GM19240 (cell line): ENCODE results near the gene MAMSTR.

Experiments used
- DNase-seq: peaks from one replicate; pipeline ENCODE4 v3.0.0; 2011; ENCODE audit warnings: low spot score; ENCODE audit not compliant: insufficient read length

The MAMSTR gene

DNA sequence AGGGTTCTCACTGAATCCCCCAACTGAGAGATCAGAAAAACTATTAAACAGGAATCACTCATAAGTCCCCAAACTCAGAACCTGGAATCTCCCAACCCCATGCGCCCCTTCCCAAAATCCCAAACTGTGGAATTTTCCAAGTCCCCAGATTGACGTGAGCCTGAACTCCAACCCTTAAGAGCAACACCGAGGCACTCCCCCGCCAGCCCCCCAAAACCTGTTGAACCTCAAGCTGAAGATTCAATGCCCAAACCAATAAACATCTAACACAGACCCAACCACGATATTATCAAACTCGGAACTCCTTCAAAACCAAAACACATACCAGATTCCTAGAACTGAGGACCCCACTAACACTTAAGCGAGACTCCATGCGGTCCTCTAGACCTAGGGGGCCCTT, 26.6 kb upstream of the MAMSTR start:
- no peak for DNase-seq

DNA sequence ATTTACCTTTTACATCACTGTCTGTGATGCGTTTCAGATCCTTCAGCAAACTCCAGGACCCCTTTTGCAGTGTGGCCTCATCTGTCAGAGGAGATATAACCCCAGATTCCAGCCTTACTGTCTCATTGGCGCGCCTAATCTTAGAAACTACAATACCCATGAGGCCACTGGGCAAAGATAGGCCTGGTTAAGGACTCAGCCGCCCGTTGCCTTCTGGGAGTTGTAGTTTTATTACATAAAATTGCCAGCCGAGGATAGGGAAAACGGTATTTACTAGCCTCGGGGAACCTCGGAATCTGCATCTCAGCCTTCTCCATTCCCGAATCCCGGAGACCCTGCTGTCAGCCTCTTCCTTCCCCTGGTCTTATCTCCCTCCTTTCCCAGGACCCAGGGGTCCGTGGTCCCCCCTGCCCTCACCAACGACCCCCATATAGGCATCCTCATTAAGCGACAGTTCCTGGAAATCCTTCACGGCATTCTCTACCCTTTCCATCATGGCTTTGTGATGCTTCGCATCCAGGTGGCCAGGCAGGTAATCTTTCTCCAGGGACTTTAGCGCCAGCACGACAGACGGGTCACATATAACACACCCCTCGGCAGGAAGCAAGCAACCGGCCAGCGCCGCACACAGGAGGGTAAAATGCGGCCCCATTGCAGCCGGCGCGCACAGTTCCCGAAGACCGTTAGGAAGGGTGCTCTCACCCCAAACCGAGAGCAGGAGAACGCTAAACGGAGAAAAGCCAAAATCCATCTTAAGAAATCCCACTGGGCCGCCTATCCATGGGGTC, 25.9 kb upstream of the MAMSTR start:
- DNase-seq: no peak

GRCh38 chr19:48742096-48742495, 22.6 kb upstream of the MAMSTR start:
- no peak for DNase-seq

GRCh38 chr19:48741129-48741999, 21.8 kb upstream of the MAMSTR start:
- no peak for DNase-seq

GRCh38 chr19:48740164-48740972, 20.8 kb upstream of the MAMSTR start, which contains the start of gene RASIP1:
Gene RASIP1, minus strand, starts transcription at chr19:48740610. Its CDS starts 328 bp downstream, at chr19:48740282.
- DNase-seq: no peak

DNA sequence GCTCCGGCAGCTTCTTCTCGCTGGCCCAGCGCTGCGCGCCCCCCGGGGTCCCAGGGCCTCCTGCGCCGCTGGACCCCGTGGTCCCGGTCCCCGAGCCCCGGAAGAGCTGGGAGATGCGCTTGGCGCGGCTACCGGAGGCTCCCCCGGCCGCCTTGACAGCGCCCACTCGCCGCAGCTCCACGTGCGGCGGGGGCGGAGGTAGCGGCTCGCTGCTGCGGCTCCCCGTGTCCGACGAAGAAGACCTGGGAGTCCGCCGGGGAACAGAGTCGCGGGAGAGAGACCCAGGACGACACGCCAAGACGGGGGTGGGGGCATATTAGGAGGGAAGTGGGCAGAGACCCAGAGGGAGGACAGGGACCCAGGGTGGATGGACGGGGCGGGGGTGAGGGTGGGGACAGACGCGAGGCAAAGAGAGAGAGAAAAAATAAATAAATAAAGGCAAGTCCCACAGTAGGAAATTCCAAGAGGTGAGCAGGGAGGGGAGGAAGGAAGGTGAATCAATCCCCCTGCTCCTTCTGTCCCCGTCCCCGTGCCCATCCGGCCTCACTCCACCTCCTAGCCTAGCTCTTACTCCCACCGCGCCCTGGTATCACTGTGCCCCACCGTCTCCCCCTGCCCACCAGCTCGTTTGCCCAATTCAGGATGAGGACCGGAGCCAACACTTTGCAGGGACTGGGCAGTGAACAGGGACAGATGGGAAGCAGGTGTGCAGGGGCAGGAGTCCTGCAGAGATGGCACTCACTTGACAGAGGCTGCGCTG, 20.1 kb upstream of the MAMSTR start:
- DNase-seq: no peak

- DNase-seq: peak; percentile 94
These were observed 19.3 kb upstream of the MAMSTR start for GRCh38 chr19:48738557-48739403.

GRCh38 chr19:48737360-48737998, 18.0 kb upstream of the MAMSTR start:
- DNase-seq: no peak

DNA sequence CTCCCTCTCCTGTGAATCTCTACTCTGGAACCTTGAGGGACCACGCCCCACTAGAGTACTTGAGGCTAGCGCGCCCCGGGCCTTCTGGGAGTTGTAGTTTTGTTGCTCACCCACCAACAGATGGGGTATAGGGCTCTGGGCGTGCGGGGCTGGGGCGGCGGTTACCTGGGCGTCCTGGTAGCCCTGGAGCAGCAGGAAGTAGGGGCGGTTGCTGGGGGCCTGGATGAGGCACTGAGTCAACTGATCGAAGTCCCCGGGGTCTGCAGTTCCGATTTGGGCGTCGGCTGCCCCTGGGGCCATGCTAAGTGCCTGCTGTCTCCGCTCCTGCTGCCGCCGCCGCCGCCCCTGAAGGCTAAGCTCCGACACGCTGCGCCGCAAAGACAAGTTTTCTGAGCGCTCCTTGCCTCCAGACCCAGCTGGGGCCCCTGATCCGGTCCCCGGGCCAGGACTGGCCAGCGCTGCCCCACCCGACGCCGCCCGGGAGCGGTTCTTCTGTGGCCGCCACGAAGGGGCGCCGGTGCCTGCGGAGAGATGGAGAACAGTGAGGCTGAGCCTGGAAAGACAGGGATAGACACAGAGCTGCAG, 15.6 kb upstream of the MAMSTR start:
- DNase-seq: no peak

- no peak for DNase-seq
These were observed 15.1 kb upstream of the MAMSTR start for GRCh38 chr19:48734625-48735024.

DNA sequence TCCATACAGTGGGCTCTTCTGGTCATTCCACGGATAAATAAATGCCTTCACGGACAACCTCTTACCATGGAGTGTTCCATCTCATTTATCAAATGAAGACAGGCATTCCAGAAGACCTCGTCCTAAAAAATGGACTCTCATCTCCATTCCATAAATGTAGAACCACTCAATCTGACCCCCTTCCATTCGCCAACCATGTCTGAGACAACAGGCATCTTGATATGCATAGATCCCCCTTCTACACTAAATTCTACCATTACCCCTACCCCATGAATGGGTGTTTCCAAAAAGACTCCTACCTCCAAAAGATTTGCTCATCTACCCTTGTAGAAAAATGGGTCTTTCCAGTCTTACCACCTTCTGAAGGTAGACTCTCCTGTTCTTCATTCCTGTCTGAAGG, 11.9 kb upstream of the MAMSTR start:
- DNase-seq: no peak

DNA sequence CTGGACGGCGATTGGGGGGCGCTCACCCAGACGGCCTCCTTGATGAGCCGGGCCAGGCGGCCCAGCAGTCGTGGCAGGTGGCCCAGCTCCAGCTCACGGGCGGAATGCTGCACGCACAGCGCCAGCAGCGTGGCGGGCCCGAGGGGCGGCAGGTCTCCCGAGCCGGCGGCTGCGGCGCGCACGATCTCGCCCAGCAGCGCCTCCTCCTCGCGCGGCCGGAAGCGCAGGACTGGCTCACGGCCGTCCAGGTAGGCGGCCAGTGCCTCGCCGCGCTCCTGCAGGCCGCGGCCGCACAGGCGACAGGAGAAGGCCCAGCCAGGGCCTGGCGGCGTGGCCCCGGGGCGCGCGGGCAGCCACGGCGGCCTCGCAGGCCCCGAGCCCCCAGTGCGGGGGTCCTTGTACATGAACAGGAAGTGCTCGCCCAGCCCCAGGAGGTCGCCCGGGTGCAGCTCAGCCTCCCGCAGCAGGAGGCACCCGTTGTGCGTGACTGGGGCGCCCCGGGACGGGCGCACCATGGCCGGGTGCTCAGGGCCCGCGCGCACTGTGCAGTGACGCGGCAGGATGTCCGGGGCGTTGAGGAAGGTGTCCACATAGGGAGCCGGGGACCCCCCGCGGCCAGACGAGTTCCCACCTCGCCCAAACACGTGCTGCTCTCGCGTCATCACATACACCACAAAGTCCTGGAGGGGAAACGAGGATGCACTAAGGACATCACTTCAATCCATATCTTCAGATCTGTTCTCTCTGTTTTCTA, 9.6 kb upstream of the MAMSTR start:
- DNase-seq: no peak

GRCh38 chr19:48726556-48726955, 7.0 kb upstream of the MAMSTR start:
- no peak for DNase-seq

DNA sequence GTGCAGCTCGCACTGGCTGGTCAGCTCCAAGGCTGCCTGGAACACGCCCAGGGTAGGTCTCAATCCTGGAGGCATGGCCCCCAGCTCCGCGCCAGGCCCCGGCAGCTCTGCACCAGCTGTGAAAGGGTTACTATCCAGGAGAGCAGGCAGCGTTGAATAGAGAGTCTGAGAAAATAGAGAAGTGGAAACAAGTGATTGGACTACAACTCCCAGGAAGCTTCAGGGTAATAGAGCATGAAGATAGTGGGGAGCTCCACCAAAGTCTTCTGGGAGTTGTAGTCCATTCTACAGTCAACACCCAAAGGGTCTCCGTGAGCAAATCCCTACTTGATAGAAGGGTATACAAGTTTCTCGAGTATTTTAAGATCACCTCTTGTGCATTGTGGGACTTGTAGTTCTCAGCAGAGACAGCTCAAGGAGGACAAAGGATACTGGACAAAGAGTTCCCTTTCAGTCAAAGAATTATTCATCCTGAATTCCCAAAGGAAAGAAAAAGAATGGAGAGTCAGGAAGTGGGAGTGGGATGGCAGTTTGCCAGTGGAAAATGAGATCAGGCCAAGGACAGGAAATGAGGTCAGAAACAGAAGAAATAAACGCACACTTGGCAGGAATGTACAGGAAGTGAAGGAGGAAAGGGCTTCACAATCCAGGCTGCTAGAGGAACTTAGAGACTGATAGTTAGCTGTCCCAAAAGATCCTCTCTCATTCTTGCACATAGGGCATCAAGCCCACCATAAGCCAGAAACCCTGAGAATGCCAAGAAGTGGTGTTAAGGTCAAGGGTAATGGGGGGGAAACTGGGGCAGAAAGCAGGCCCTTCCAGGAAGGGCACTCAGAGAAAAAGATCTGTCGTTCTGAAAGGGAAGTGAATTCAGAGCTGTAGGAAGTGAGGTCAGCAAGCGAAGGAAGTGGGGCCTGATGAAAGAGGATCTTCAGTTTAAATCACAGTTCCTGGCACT, 5.5 kb upstream of the MAMSTR start:
- no peak for DNase-seq

DNA sequence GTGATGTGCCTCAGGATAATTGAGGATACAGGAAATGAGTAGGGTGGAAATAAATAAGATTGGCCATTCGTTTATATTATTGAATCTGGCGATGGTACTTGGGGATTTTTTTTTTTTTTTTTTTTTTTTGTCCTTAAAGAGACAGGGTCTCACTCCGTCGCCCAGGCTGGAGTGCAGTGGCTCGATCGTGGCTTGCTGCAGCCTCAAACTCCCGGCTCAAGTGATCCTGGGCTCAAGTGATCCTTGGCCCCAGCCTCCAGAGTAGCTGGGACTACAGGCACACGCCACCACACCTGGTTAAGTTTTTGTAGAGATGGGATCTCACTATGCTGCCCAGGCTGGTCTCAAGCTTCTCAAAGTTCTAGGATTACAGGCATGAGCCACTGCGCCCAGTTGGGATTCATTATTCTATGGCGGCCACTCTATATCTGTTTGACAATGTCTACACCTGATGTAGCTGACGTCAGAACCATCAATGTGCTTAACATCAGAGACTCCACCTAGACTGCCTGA, 2.7 kb upstream of the MAMSTR start:
- no peak for DNase-seq

- peak; percentile 96 for DNase-seq
These were observed 1.2 kb upstream of the MAMSTR start for GRCh38 chr19:48720613-48721296.
